A549 (cell line): Measurements from ENCODE around the gene RGS14. TPM values are rescaled to one million over a fixed set of nuclear protein-coding genes. Genes with fewer than 3 reads are reported as not detected.

Experiments
- ATAC-seq, 2 experiments: fragments of 200-7000 bp in 1 of 2; fragments of >200 bp in 1 of 2; cut with Nextera tagmentation in 1 of 2; cut with Tn5 transposase in 1 of 2; 3 replicates each; pipeline versions ENCODE4 v1.8.0 to v1.9.1; 2018 to 2020; ENCODE audit warnings: mild to moderate bottlenecking in 1 of 2, moderate library complexity in 1 of 2
- CTCF ChIA-PET: fragments of 300-600 bp; sonication (Branson Sonifier 250); formaldehyde crosslinking; extraction: SDS; loops from one replicate; lab custom pipeline; 2021; ENCODE audit warnings: antibody characterized with exemption, inconsistent platforms; lab: Yijun Ruan, JAX
- POLR2A ChIA-PET: fragments of 350-600 bp; formaldehyde crosslinking; extraction: SDS; loops from one replicate; lab custom pipeline; 2021; ENCODE audit warnings: antibody characterized with exemption, inconsistent platforms; lab: Yijun Ruan, JAX
- DNase-seq, 2 experiments: peaks; one replicate each; pipeline versions ENCODE4 v3.0.0 to v3.0.0-alpha.2; 2011 to 2016; ENCODE audit warnings: low read depth in 1 of 2, low spot score in 1 of 2
- FAIRE-seq: peaks from 2 replicates; lab custom pipeline; 2011; peaks lifted over from hg19 to GRCh38; lab: Jason Lieb, UNC
- H3K27ac ChIP-seq, 2 experiments: fragments of >200 bp; sonication (Bioruptor Twin); formaldehyde crosslinking; 3 replicates each; pipeline ENCODE4 v1.5.1; 2016 to 2017
- H3K4me1 ChIP-seq: fragments of >200 bp; sonication (Bioruptor Twin); formaldehyde crosslinking; 3 replicates; pipeline ENCODE4 v1.6.1; 2016
- H3K4me2 ChIP-seq: fragments of >200 bp; sonication (Bioruptor Twin); formaldehyde crosslinking; 3 replicates; pipeline ENCODE4 v1.6.1; 2016
- H3K4me3 ChIP-seq: fragments of >200 bp; sonication (Bioruptor Twin); formaldehyde crosslinking; 3 replicates; pipeline ENCODE4 v1.5.1; 2016
- H3K9me3 ChIP-seq: fragments of >200 bp; sonication (Bioruptor Twin); formaldehyde crosslinking; 3 replicates; pipeline ENCODE4 v1.6.1; 2016
- BCL3 ChIP-seq: fragments of >200 bp; sonication (Bioruptor Twin); formaldehyde crosslinking; IDR thresholded peaks from 3 replicates; pipeline ENCODE4 v1.6.1; 2016
- CEBPB ChIP-seq, 2 experiments: fragments of >200 bp in 1 of 2; sonication (Bioruptor Twin) in 1 of 2; formaldehyde crosslinking in 1 of 2; IDR thresholded peaks; 2 replicates each; pipeline ENCODE4 v1.6.1; 2012 to 2016
- CHD2 ChIP-seq: fragments of 150-350 bp; IDR thresholded peaks from 2 replicates; pipeline ENCODE4 v1.6.1; 2014; ENCODE audit warnings: low read length; ENCODE audit not compliant: partially characterized antibody
- E2F6 ChIP-seq: IDR thresholded peaks from 2 replicates; pipeline ENCODE4 v1.6.1; 2012; ENCODE audit warnings: low read depth, borderline replicate concordance
- EP300 ChIP-seq, 2 experiments: fragments of >200 bp; sonication (Bioruptor Twin); formaldehyde crosslinking; IDR thresholded peaks; 2 replicates in 1 of 2; 3 replicates in 1 of 2; pipeline ENCODE4 v1.6.1; 2016 to 2017
- FOSB ChIP-seq: fragments of 250-450 bp; sonication (Bioruptor Pico); IDR thresholded peaks from 2 replicates; pipeline ENCODE4 v1.5.0; 2020; ENCODE audit warnings: mild to moderate bottlenecking, moderate library complexity
- FOXS1 ChIP-seq: fragments of 250-450 bp; sonication (Bioruptor Pico); IDR thresholded peaks from 2 replicates; pipeline ENCODE4 v1.5.0; 2020; ENCODE audit warnings: mild to moderate bottlenecking, moderate library complexity
- HDAC2 ChIP-seq: fragments of 200-600 bp; sonication (generic); IDR thresholded peaks from 2 replicates; pipeline ENCODE4 v1.6.1; 2016
- HES2 ChIP-seq: fragments of >200 bp; sonication (Bioruptor Twin); formaldehyde crosslinking; IDR thresholded peaks from 2 replicates; pipeline ENCODE4 v1.6.1; 2016
- HMGXB4 ChIP-seq: fragments of 250-450 bp; sonication (Bioruptor Pico); IDR thresholded peaks from 2 replicates; pipeline ENCODE4 v1.5.0; 2021; ENCODE audit warnings: mild to moderate bottlenecking, moderate library complexity, borderline replicate concordance
- HOXA7 ChIP-seq: fragments of 250-450 bp; sonication (Bioruptor Pico); IDR thresholded peaks from 2 replicates; pipeline ENCODE4 v1.5.0; 2020; ENCODE audit warnings: mild to moderate bottlenecking, moderate library complexity
- JUN ChIP-seq, 2 experiments: fragments of >200 bp; sonication (Bioruptor Twin); formaldehyde crosslinking; IDR thresholded peaks; 2 replicates in 1 of 2; 3 replicates in 1 of 2; pipeline ENCODE4 v1.6.1; 2016 to 2017
- KDM5A ChIP-seq: fragments of 200-600 bp; sonication (generic); IDR thresholded peaks from 2 replicates; pipeline ENCODE4 v1.6.1; 2016; ENCODE audit warnings: antibody characterized with exemption, mild to moderate bottlenecking
- MAX ChIP-seq: IDR thresholded peaks from 2 replicates; pipeline ENCODE4 v1.6.1; 2012
- MAZ ChIP-seq: fragments of 150-350 bp; IDR thresholded peaks from 2 replicates; pipeline ENCODE4 v1.6.1; 2014; ENCODE audit warnings: antibody characterized with exemption, low read depth, low read length, borderline replicate concordance
- MYC ChIP-seq: IDR thresholded peaks from 2 replicates; pipeline ENCODE4 v1.6.1; 2012; ENCODE audit warnings: mild to moderate bottlenecking, inconsistent platforms, low read length, improper control_type of control experiment, borderline replicate concordance
- PBX3 ChIP-seq: IDR thresholded peaks from 2 replicates; pipeline ENCODE4 v1.6.1; 2012
- PHF8 ChIP-seq: fragments of 200-600 bp; sonication (generic); IDR thresholded peaks from 2 replicates; pipeline ENCODE4 v1.6.1; 2016; ENCODE audit warnings: low read depth, mild to moderate bottlenecking, antibody characterized with exemption, moderate library complexity, borderline replicate concordance
- POLR2A ChIP-seq: IDR thresholded peaks from 2 replicates; pipeline ENCODE4 v1.6.1; 2012; ENCODE audit warnings: mild to moderate bottlenecking, low read length
- POLR2AphosphoS2 ChIP-seq: conservative IDR thresholded peaks from 2 replicates; pipeline ENCODE4 v1.6.1; 2012; ENCODE audit warnings: low read length, improper control_type of control experiment, inconsistent platforms
- RARB ChIP-seq: fragments of 250-450 bp; sonication (Bioruptor Pico); IDR thresholded peaks from 2 replicates; pipeline ENCODE4 v1.8.0; 2021; ENCODE audit warnings: mild to moderate bottlenecking, moderate library complexity
- RFX5 ChIP-seq: fragments of 450-650 bp; IDR thresholded peaks from 2 replicates; pipeline ENCODE4 v1.7.1; 2014; ENCODE audit warnings: antibody characterized with exemption, mild to moderate bottlenecking, moderate library complexity
- SMC3 ChIP-seq: fragments of >200 bp; sonication (Bioruptor Twin); formaldehyde crosslinking; IDR thresholded peaks from 3 replicates; pipeline ENCODE4 v1.6.1; 2018; ENCODE audit warnings: inconsistent platforms
- TP53 ChIP-seq: fragments of 250-450 bp; sonication (Bioruptor Pico); IDR thresholded peaks from 2 replicates; pipeline ENCODE4 v1.5.0; 2021; ENCODE audit warnings: mild to moderate bottlenecking, moderate library complexity
- USF2 ChIP-seq: fragments of 450-650 bp; IDR thresholded peaks from 2 replicates; pipeline ENCODE4 v1.6.1; 2014; ENCODE audit warnings: antibody characterized with exemption
- WGBS: methylation state at CpG from one replicate; pipeline ENCODE4 v1.1.6; 2017; ENCODE audit errors: missing lambda C conversion rate; 5-methylcytosine and 5-hydroxymethylcytosine counted together
- polyA plus RNA-seq, 4 experiments: library from polyadenylated mRNA; depleted of rRNA in 3 of 4; stranded (reverse); fragments of >200 nt; fragmentation: RNase III in 1 of 4; extraction: RNeasy Plus Mini Kit Qiagen cat#74134 plus additional on column Dnase treatment in 1 of 4; gene quantifications; 2 replicates in 3 of 4; 3 replicates in 1 of 4; pipeline ENCODE4 v1.2.3, GENCODE V29; 2011 to 2017

RGS14 gene
- polyA plus RNA-seq, 2 of the 4 experiments (the other 2 are of a cell fraction): 3.9 to 8.4 TPM

GRCh38 chr5:177350776-177351391 lies 6.8 kb upstream of the RGS14 start:
- H3K4me3 ChIP-seq: peak overlapping the region; percentile 78
- no peak for TF ChIP-seq CEBPB (IDR thresholded peaks at IDR 0.05)
- no peak for DNase-seq
- H3K9me3 ChIP-seq: peaks cover 4% of the 10 kb centered on the region; the same call in 1 of the 3 replicates
- WGBS: 10% methylated on average over 19 of the region's 19 CpGs
- H3K27ac ChIP-seq: peak overlapping the region; percentile 90 to 94
- no peak; a peak in 1 of 6 replicates for ATAC-seq
- H3K4me1 ChIP-seq: peaks cover 31% of the 10 kb centered on the region
- peak overlapping the region; percentile 98 for H3K4me2 ChIP-seq
- no peak for FAIRE-seq
- POLR2A ChIA-PET: interaction anchor here (1.1 to 1.5 kb wide), 6 partner anchors 11 to 53 kb away, joined by 3 to 12 read pairs (median 7); no protein-coding TSS in a partner anchor
- CTCF ChIA-PET: interaction anchor here (0.8 to 3.3 kb wide), 15 partner anchors 9 to 237 kb away, joined by 3 to 21 read pairs (median 5); partner anchors contain the start of gene MXD3

GRCh38 chr5:177351392-177352329 lies 6.1 kb upstream of the RGS14 start, which contains the start of gene LMAN2:
Gene LMAN2, minus strand, starts transcription at chr5:177351668. Its CDS starts 21 bp downstream, at chr5:177351647.
- DNase-seq (peak; percentile 94 to 97), FAIRE-seq (no peak), ATAC-seq (peak; percentile 98 to 99)
- Histone ChIP-seq H3K9me3 (peaks cover 4% of the 10 kb centered on the region; the same call in 1 of the 3 replicates), H3K4me2 (peak within 1 kb of the TSS; percentile 98), H3K27ac (peak within 1 kb of the TSS; percentile 90 to 94), H3K4me3 (peak within 1 kb of the TSS; percentile 78), H3K4me1 (peaks cover 31% of the 10 kb centered on the region)
- POLR2A ChIA-PET: interaction anchor here (0.5 to 1.5 kb wide), 10 partner anchors 10 to 187 kb away, joined by 3 to 12 read pairs (median 4); no protein-coding TSS in a partner anchor
- TF ChIP-seq MAX (peak; percentile 64), BCL3 (peak; percentile 77; the same call in 1 of the 3 replicates), POLR2AphosphoS2 (no peak), HOXA7 (no peak), PHF8 (peak; percentile 90), HDAC2 (peak; percentile 96), RARB (no peak), HES2 (no peak), KDM5A (peak; percentile 99), JUN (IDR thresholded peaks at IDR 0.05) (peak; percentile 77 to 95), TP53 (CRISPR knock-in tag) (no peak), FOSB (CRISPR knock-in tag) (no peak), MAZ (0 out of 2 replicates have a peak, but pooled peaks have one; percentile 24), E2F6 (peak; percentile 29; the same call in 1 of the 2 replicates), HMGXB4 (CRISPR knock-in tag) (0 out of 2 replicates have a peak, but pooled peaks have one; percentile 59), POLR2A (peak; percentile 73), RFX5 (peak; percentile 18; the same call in 1 of the 2 replicates), USF2 (no peak), EP300 (IDR thresholded peaks at IDR 0.05) (no peak), SMC3 (0 out of 3 replicates have a peak, but pooled peaks have one; percentile 8), CHD2 (no peak), PBX3 (peak; percentile 97), MYC (peak; percentile 38; the same call in 1 of the 2 replicates), FOXS1 (no peak)
- TF ChIP-seq, all 56 proteins: peak for 14
- CTCF ChIA-PET: interaction anchor here (0.7 to 4.3 kb wide), 21 partner anchors 9 to 691 kb away, joined by 3 to 28 read pairs (median 4); partner anchors contain the start of gene MXD3
- WGBS: 12% methylated on average over 52 of the region's 55 CpGs
